KBM-7 (cell line): ENCODE measurements around the gene MAMDC4.
"Not testable (repeated sequence)": the region's sequence is repeated elsewhere in the genome, so short reads cannot be mapped to it uniquely, and the experiment has no call there.

Experiments
- DNase-seq: peaks from one replicate; pipeline ENCODE4 v3.0.0-alpha.2; 2015
- in situ Hi-C: fragments of 300-500 bp; cut with MboI; formaldehyde crosslinking; loops from 2 replicates; pipeline ENCODE4 v1.14.3; 2020; ENCODE audit warnings: low sequenced_read_pairs, low pct_unique_long_range_greater_than_20kb, mixed read lengths

MAMDC4 gene

DNA sequence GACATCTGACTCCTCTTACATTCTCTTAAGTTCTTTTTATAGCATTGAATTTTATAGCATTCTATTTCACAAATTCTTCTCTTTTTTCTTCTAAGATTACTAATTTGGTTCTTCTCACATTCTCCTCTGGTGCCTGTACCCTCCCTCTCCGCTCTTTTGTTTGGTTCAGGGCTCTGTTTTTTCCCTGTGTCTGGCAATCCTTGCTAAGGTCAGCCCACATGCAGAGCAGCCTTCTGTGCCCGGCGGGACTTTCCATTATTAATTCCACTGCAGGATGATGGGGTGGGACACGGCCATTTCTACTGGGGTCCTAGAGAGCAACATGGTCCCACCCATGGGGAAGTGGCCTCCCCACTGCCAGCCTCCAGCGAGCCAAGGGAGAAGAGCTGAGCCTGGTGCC, 24.3 kb downstream of the MAMDC4 start:
- no peak for DNase-seq
- in situ Hi-C loops = no loop called here

GRCh38 chr9:136880651-136881050, 28.5 kb downstream of the MAMDC4 start:
- in situ Hi-C loops = no loop called here
- no peak for DNase-seq

GRCh38 chr9:136881691-136882108, 29.6 kb downstream of the MAMDC4 start:
- DNase-seq = no peak
- in situ Hi-C loops = no loop called here

- in situ Hi-C loops = no loop called here
- DNase-seq = peak; percentile 28
Measured at GRCh38 chr9:136882109-136882946, 30.2 kb downstream of the MAMDC4 start.

GRCh38 chr9:136882947-136883283, 30.8 kb downstream of the MAMDC4 start:
- in situ Hi-C loops, DNase-seq: not testable (repeated sequence)

DNA sequence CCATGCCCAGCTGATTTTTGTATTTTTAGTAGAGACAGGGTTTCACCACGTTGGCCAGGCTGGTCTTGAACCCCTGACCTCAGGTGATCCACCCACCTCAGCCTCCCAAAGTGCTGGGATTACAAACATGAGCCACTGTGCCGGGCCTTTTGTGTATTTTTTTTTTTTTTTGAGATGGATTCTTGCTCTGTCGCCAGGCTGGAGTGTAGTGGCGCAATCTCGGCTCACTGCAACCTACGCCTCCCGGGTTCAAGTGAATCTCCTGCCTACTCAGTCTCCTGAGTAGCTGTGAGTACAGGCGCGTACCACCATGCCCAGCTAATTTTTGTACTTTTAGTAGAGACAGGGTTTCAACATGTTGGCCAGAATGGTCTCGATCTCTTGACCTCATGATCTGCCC, 31.5 kb downstream of the MAMDC4 start:
- DNase-seq, in situ Hi-C loops: not testable (repeated sequence)

- DNase-seq = peak; percentile 99
- in situ Hi-C loops = no loop called here
Measured at GRCh38 chr9:136885950-136886578, 33.9 kb downstream of the MAMDC4 start, which contains the start of gene TRAF2. TSS of gene TRAF2 (plus strand) at chr9:136886516. CDS start at chr9:136898741, 12,225 bp downstream.

GRCh38 chr9:136886610-136887597, 34.8 kb downstream of the MAMDC4 start:
- in situ Hi-C loops = no loop called here
- DNase-seq = peak; percentile 24

- in situ Hi-C loops = no loop called here
- DNase-seq = no peak
Measured at GRCh38 chr9:136888454-136888853, 36.3 kb downstream of the MAMDC4 start.

DNA sequence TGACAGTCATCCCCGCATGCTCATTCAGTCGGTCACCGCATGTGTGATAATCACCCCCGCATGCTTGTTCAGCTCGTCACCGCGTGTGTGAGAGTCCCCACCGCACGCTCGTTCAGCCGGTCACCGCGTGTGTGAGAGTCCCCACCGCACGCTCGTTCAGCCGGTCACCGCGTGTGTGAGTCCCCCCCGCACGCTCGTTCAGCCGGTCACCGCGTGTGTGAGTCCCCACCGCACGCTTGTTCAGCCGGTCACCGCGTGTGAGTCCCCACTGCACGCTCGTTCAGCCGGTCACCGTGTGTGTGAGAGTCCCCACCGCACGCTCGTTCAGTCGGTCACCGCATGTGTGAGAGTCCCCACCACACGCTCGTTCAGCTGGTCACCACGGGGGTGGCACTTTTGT, 37.7 kb downstream of the MAMDC4 start:
- DNase-seq = no peak
- in situ Hi-C loops = no loop called here

DNA sequence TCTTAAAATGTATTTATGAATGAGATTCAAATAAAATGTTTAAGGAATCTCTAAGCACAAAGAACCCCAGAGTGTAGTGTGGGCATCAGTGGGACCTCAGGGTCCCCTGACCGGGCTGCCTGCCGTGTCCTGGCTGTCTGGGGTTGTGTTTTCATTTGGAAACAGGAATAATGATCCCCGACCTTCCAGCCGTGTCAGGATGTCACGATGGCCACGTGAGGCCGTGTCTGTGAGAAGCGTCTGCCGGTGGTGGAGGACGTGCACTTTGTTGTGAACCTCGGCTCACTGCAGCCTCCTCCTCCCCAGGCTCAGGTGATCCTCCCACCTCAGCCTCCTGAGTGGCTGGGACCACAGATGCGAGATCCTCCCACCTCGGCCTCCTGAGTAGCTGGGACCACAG, 38.5 kb downstream of the MAMDC4 start:
- in situ Hi-C loops = no loop called here
- DNase-seq = no peak

- no peak for DNase-seq
- in situ Hi-C loops = no loop called here
Measured at GRCh38 chr9:136896027-136896426, 43.9 kb downstream of the MAMDC4 start.

- in situ Hi-C loops = no loop called here
- DNase-seq = no peak
Measured at GRCh38 chr9:136898483-136899100, 46.4 kb downstream of the MAMDC4 start.

DNA sequence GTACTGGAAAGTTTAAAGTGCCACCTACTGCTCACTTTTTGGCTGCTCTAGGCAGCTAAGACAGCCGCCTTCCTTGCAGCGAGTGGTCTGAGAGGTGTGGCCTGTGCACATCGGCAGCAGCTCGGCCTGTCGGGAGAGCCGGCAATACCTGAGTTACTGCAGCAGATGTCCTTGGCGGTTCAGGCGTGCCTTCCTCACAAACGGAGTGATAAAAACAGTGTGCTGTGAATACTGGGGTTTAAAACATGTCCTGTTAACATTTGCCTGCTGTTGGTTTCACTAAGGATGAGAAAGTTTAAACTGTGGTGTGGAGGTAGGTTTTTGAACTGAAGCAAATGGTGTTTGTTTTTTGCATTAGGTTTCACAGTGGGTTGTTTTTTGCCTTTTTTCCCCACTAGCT, 47.0 kb downstream of the MAMDC4 start:
- in situ Hi-C loops = no loop called here
- DNase-seq = no peak

- in situ Hi-C loops = no loop called here
- no peak for DNase-seq
Measured at GRCh38 chr9:136900556-136900955, 48.4 kb downstream of the MAMDC4 start.

DNA sequence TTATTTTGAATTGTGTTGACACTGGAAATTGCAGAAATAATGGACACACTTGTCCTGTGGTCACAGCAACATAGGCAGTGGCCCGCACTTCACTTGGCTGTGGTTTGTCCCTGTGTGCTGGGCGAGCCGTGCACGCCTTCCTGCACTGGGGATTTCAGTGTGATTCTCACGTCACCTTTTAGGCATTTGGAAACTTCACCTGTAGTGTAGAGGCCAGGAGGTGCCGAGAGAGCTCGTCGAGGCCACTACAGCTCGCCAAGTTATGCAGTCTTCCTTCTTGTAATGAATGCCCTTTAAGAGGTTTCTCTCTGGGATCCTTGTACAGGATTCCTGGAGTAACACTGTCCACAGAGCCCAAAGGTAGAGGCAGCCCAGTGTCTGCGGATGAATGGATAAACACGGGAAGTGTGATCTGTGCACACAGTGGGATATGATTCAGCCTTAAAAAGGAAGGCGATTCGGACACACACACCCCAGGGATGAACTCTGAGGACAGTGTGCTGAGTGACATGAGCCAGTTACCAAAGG, 48.9 kb downstream of the MAMDC4 start:
- in situ Hi-C loops = no loop called here
- no peak for DNase-seq

GRCh38 chr9:136901516-136902258, 49.5 kb downstream of the MAMDC4 start:
- in situ Hi-C loops = no loop called here
- no peak for DNase-seq

- DNase-seq = no peak
- in situ Hi-C loops = no loop called here
Measured at GRCh38 chr9:136902259-136902821, 50.2 kb downstream of the MAMDC4 start.
